Measurements from ENCODE around the gene PHF12.
A peak's percentile ranks its signal among the peaks of the same experiment; 100 is the strongest.
"Not testable (repeated sequence)": the region's sequence is repeated elsewhere in the genome, so short reads cannot be mapped to it uniquely, and the experiment has no call there.

The PHF12 gene

DNA sequence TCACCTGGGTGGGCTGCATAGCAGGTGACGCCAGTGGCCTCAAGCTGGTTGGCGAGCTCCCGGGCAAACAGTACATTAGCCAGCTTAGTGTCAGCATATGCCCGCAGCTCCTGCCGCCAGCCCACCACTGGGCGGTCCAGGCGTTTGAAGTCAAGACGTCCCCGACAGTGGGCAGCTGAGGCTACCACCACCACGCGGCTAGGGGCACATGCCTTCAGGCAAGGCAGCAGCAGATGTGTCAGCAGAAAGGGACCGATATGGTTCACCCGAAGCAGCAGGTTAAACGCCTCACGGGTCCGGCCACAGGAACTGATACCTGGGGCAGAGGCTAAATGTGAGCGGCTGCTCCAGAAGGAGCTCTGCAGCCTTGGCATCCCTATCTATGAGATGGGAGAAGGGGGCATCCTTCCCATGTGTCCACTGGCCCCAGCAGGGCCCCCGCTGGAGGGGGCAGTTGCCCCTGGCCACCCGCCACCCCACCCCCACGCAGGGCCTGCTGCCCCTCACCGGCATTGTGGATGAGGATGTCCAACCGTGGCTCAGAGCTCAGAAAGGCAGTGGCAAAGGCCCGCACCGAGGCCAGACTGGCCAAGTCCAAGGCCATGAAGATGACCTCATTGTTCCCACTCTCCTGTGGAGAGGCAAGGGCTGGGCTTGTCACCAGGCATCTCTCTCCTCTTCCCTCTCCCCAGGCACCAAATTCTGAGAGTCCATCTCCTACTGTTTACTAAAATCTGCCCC is 50.2 kb downstream of the PHF12 start:
- Histone ChIP-seq H3K9me3 (ENCODE audit: control insufficient read depth, insufficient read depth, low read depth, low read length) (no peaks in the 10 kb centered on the region), H3K27ac (ENCODE audit: low read depth, low read length) (no peak overlapping the region), H3K36me3 (ENCODE audit: control insufficient read depth, insufficient read depth, low read length) (peaks cover 9% of the 10 kb centered on the region), H3K9ac (ENCODE audit: low read length) (no peak overlapping the region), H3K27me3 (ENCODE audit: control insufficient read depth, insufficient read depth, low read length) (no peaks in the 10 kb centered on the region), H3K4me1 (ENCODE audit: control insufficient read depth, insufficient read depth, low read length) (peaks cover 16% of the 10 kb centered on the region), H3K4me3 (ENCODE audit: low read depth, low read length) (peak overlapping the region; percentile 87)

DNA sequence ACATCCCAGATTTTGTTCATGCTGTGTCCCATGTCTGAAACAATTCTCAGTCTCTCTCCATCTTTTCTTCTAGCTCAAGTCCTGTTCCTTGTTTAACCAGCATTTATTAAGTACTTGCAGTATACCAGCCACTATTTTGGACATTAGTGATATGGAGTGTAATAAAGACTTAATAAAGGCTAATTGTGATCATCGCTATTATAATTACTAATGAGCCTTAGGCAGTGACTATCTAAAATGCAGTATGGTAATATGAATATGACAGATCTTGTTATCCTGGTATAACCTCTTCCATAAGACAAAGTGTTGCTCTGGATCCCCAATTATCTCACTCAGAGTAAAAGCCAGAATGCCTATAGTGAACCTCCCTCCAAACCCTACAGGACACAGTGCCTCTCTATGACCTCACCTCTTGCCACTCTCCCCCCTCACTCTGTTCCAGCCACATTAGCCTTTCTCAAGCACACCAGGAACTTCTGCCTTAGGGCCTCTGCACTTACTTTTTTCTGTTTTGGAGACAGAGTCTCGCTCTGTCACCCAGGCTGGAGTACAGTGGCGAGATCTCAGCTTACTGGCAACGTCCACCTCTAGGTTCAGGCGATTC is 52.0 kb downstream of the PHF12 start:
- peaks cover 21% of the 10 kb centered on the region for H3K4me1 ChIP-seq (ENCODE audit: control insufficient read depth, insufficient read depth, low read length)
- H3K9me3 ChIP-seq (ENCODE audit: control insufficient read depth, insufficient read depth, low read depth, low read length), result no peaks in the 10 kb centered on the region
- no peak overlapping the region for H3K4me3 ChIP-seq (ENCODE audit: low read depth, low read length)
- no peak overlapping the region for H3K9ac ChIP-seq (ENCODE audit: low read length)
- no peak overlapping the region for H3K27ac ChIP-seq (ENCODE audit: low read depth, low read length)
- H3K36me3 ChIP-seq (ENCODE audit: control insufficient read depth, insufficient read depth, low read length), result peaks cover 7% of the 10 kb centered on the region; the same call in 1 of the 2 replicates
- H3K27me3 ChIP-seq (ENCODE audit: control insufficient read depth, insufficient read depth, low read length), result no peaks in the 10 kb centered on the region

DNA sequence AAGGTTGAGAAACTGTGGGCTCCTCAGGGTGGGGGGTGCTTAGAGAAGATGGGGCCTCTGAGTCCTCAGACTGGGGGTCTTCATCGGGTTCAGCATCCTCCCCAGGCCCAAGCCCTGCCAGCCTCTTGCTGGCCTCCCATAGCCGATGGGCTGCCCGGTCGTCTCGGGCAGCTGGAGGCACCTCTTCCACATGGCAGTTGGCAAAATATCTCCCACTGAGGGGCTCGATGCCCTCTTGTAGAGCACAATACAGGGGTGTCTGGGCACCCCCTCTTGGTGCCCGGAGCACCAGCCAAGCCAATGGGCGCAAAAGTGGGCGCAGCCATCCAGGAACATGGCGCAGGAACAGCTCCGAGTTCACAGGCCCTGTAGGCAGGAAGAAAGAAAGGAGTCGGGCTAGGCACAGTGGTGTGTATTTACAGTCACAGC is 52.8 kb downstream of the PHF12 start:
- Histone ChIP-seq H3K9ac (ENCODE audit: low read length) (no peak overlapping the region), H3K27me3 (ENCODE audit: control insufficient read depth, insufficient read depth, low read length) (no peaks in the 10 kb centered on the region), H3K36me3 (ENCODE audit: control insufficient read depth, insufficient read depth, low read length) (peaks cover 7% of the 10 kb centered on the region; the same call in 1 of the 2 replicates), H3K4me1 (ENCODE audit: control insufficient read depth, insufficient read depth, low read length) (peaks cover 21% of the 10 kb centered on the region), H3K4me3 (ENCODE audit: low read depth, low read length) (no peak overlapping the region), H3K9me3 (ENCODE audit: control insufficient read depth, insufficient read depth, low read depth, low read length) (no peaks in the 10 kb centered on the region), H3K27ac (ENCODE audit: low read depth, low read length) (no peak overlapping the region)

DNA sequence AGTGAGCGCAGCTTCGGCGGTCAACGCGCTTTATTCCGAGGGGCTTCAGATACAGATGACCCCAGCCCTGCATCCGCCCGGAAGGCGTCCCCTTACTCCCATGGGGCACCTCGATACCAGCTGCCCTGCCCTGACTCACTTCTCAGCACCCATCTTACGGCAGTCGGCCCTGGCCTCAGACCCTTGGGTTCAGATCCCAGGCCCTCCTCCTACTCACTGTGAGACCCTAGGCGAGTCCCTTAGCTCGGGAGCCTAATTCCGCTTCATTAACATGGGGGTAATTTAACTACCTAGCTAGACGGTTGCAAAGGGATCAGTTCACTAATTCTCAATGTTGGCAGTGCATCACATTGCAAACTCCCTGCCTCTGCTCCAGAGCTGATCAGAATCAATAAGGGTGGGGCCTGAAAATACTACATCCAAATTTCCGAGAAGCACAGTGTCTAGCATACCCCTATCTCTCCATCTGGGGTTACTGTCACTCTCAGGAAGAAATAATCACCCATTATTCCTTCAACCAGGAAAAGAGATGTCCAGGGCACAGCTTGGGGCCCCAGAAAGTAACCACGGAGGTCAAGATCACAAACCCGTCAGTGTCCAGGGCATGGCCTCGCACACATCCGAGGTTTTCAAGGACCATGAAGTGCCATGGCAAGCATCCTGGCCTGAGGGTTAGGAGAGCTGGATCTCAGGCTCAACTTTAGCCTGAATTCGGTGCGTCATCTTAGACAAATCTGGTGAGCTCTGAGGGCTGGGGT is 53.4 kb downstream of the PHF12 start:
- Histone ChIP-seq H3K9ac (ENCODE audit: low read length) (peak overlapping the region; percentile 73), H3K4me1 (ENCODE audit: control insufficient read depth, insufficient read depth, low read length) (peaks cover 18% of the 10 kb centered on the region), H3K36me3 (ENCODE audit: control insufficient read depth, insufficient read depth, low read length) (peaks cover 7% of the 10 kb centered on the region; the same call in 1 of the 2 replicates), H3K4me3 (ENCODE audit: low read depth, low read length) (peak overlapping the region; percentile 94), H3K9me3 (ENCODE audit: control insufficient read depth, insufficient read depth, low read depth, low read length) (no peaks in the 10 kb centered on the region), H3K27me3 (ENCODE audit: control insufficient read depth, insufficient read depth, low read length) (no peaks in the 10 kb centered on the region), H3K27ac (ENCODE audit: low read depth, low read length) (no peak overlapping the region)

- H3K9ac ChIP-seq (ENCODE audit: low read length), result peak within 1 kb of the TSS; percentile 73
- peaks cover 18% of the 10 kb centered on the region for H3K4me1 ChIP-seq (ENCODE audit: control insufficient read depth, insufficient read depth, low read length)
- peaks cover 7% of the 10 kb centered on the region; the same call in 1 of the 2 replicates for H3K36me3 ChIP-seq (ENCODE audit: control insufficient read depth, insufficient read depth, low read length)
- H3K4me3 ChIP-seq (ENCODE audit: low read depth, low read length), result peak within 1 kb of the TSS; percentile 94
- peak within 1 kb of the TSS; percentile 74; the same call in 1 of the 2 replicates for H3K27ac ChIP-seq (ENCODE audit: low read depth, low read length)
- no peaks in the 10 kb centered on the region for H3K27me3 ChIP-seq (ENCODE audit: control insufficient read depth, insufficient read depth, low read length)
- no peaks in the 10 kb centered on the region for H3K9me3 ChIP-seq (ENCODE audit: control insufficient read depth, insufficient read depth, low read depth, low read length)
Observed at GRCh38 chr17:28896884-28897768, 54.2 kb downstream of the PHF12 start, which contains the start of gene FLOT2. FLOT2 (minus strand) TSS chr17:28897733; CDS start chr17:28897574, 159 bp downstream.

DNA sequence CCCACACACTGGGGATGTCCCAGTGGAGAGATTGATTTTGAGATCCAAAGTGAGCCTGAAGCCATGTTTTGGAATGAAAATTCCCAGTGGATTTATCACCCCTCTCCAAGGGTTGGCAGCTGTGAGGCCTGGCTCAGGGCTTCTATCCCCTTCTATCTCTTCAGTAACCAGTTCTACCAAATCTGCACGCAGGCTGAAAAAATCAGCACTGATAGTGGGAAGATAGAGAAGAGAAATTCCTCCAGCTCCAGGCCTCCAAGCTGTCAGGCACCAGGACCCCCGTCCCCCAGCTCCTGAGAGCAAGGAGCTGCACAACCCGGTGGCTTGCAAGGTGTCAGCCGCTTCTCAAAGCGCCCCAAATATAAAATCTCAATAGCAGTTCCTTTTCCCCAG is 54.8 kb downstream of the PHF12 start:
- H3K27me3 ChIP-seq (ENCODE audit: control insufficient read depth, insufficient read depth, low read length), result no peaks in the 10 kb centered on the region
- no peaks in the 10 kb centered on the region for H3K9me3 ChIP-seq (ENCODE audit: control insufficient read depth, insufficient read depth, low read depth, low read length)
- peak overlapping the region; percentile 73 for H3K9ac ChIP-seq (ENCODE audit: low read length)
- H3K4me3 ChIP-seq (ENCODE audit: low read depth, low read length), result peak overlapping the region; percentile 94
- peaks cover 18% of the 10 kb centered on the region for H3K4me1 ChIP-seq (ENCODE audit: control insufficient read depth, insufficient read depth, low read length)
- peaks cover 9% of the 10 kb centered on the region; the same call in 1 of the 2 replicates for H3K36me3 ChIP-seq (ENCODE audit: control insufficient read depth, insufficient read depth, low read length)
- H3K27ac ChIP-seq (ENCODE audit: low read depth, low read length), result no peak overlapping the region

GRCh38 chr17:28895794-28896447 is 55.4 kb downstream of the PHF12 start:
- Histone ChIP-seq H3K36me3 (ENCODE audit: control insufficient read depth, insufficient read depth, low read length) (peaks cover 13% of the 10 kb centered on the region), H3K9me3 (ENCODE audit: control insufficient read depth, insufficient read depth, low read depth, low read length) (no peaks in the 10 kb centered on the region), H3K4me1 (ENCODE audit: control insufficient read depth, insufficient read depth, low read length) (peaks cover 18% of the 10 kb centered on the region), H3K27me3 (ENCODE audit: control insufficient read depth, insufficient read depth, low read length) (no peaks in the 10 kb centered on the region), H3K9ac (ENCODE audit: low read length) (peak overlapping the region; percentile 73), H3K27ac (ENCODE audit: low read depth, low read length) (no peak overlapping the region), H3K4me3 (ENCODE audit: low read depth, low read length) (peak overlapping the region; percentile 94)

- not testable (repeated sequence) for H3K36me3 ChIP-seq (ENCODE audit: control insufficient read depth, insufficient read depth, low read length); H3K9ac ChIP-seq (ENCODE audit: low read length); H3K27ac ChIP-seq (ENCODE audit: low read depth, low read length); H3K27me3 ChIP-seq (ENCODE audit: control insufficient read depth, insufficient read depth, low read length); H3K9me3 ChIP-seq (ENCODE audit: control insufficient read depth, insufficient read depth, low read depth, low read length); H3K4me3 ChIP-seq (ENCODE audit: low read depth, low read length)
- H3K4me1 ChIP-seq (ENCODE audit: control insufficient read depth, insufficient read depth, low read length), result peaks cover 18% of the 10 kb centered on the region
Observed at GRCh38 chr17:28893248-28894183, 57.8 kb downstream of the PHF12 start.

- H3K36me3 ChIP-seq (ENCODE audit: control insufficient read depth, insufficient read depth, low read length), result peaks cover 6% of the 10 kb centered on the region; the same call in 1 of the 2 replicates
- H3K27me3 ChIP-seq (ENCODE audit: control insufficient read depth, insufficient read depth, low read length), result no peaks in the 10 kb centered on the region
- no peak overlapping the region for H3K9ac ChIP-seq (ENCODE audit: low read length)
- no peak overlapping the region for H3K4me3 ChIP-seq (ENCODE audit: low read depth, low read length)
- H3K27ac ChIP-seq (ENCODE audit: low read depth, low read length), result no peak overlapping the region
- peaks cover 11% of the 10 kb centered on the region for H3K4me1 ChIP-seq (ENCODE audit: control insufficient read depth, insufficient read depth, low read length)
- no peaks in the 10 kb centered on the region for H3K9me3 ChIP-seq (ENCODE audit: control insufficient read depth, insufficient read depth, low read depth, low read length)
Observed at GRCh38 chr17:28892024-28892423, 59.3 kb downstream of the PHF12 start.

Measured in HUES6 (cell line).